Brain microvascular endothelial cell (primary cell): ENCODE data around the gene BLOC1S3.

Experiments used
- DNase-seq: peaks from one replicate; pipeline ENCODE4 v3.0.0-alpha.2; 2020
- H3K27ac ChIP-seq: fragments of 250-450 bp; sonication (Bioruptor Pico); 2 replicates; pipeline ENCODE4 v1.5.1; 2020; ENCODE audit warnings: mild to moderate bottlenecking, moderate library complexity
- H3K27me3 ChIP-seq: fragments of 250-450 bp; sonication (Bioruptor Pico); replicated peaks from 2 replicates; pipeline ENCODE4 v1.5.1; 2020; ENCODE audit warnings: mild to moderate bottlenecking
- H3K36me3 ChIP-seq: fragments of 250-450 bp; sonication (Bioruptor Pico); replicated peaks from 2 replicates; pipeline ENCODE4 v1.5.1; 2020; ENCODE audit warnings: mild to moderate bottlenecking
- H3K4me3 ChIP-seq: 2 replicates; pipeline ENCODE4 v1.5.1; 2011; ENCODE audit warnings: low read depth, mild to moderate bottlenecking, control low read depth, low read length, moderate library complexity
- in situ Hi-C: cut with HindIII; loops from 2 replicates; pipeline ENCODE4 v1.10.0; 2017; ENCODE audit warnings: low sequenced_read_pairs, low pct_ligation_motif_present
- TF ChIP-seq, protein P1 (sequence below): IDR thresholded peaks from 2 replicates; pipeline ENCODE4 v1.5.1; 2011; ENCODE audit warnings: low read depth, mild to moderate bottlenecking, moderate library complexity, low read length, control low read depth, inconsistent platforms; ENCODE audit errors: missing control alignments

Gene BLOC1S3

DNA sequence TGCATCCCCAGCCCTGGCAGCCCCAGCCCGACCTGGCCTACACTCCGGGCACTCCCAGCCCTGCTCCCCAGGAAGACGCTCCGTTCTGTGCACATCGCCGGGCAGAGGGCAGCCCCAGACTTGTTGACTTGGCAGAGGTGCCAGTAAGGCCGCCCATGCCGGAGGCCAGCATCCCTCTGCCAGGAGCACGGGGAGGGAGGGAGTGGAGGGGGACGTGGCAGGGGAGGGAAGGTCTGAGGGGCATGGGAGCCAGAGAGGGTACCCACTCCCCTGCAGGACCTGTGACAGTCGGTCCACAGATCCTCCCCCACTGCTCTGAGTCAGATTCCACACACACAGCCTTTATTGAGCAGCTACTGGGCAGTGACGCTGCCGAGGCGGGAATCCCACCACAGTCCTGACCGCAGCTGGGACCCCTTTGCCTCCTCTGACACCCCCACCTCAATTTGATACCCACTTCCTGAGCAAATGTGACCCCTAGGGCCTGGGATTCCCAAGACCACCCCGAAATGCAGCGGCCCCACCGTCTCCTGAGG is 15.9 kb upstream of the BLOC1S3 start:
- TF ChIP-seq, protein P1, sequence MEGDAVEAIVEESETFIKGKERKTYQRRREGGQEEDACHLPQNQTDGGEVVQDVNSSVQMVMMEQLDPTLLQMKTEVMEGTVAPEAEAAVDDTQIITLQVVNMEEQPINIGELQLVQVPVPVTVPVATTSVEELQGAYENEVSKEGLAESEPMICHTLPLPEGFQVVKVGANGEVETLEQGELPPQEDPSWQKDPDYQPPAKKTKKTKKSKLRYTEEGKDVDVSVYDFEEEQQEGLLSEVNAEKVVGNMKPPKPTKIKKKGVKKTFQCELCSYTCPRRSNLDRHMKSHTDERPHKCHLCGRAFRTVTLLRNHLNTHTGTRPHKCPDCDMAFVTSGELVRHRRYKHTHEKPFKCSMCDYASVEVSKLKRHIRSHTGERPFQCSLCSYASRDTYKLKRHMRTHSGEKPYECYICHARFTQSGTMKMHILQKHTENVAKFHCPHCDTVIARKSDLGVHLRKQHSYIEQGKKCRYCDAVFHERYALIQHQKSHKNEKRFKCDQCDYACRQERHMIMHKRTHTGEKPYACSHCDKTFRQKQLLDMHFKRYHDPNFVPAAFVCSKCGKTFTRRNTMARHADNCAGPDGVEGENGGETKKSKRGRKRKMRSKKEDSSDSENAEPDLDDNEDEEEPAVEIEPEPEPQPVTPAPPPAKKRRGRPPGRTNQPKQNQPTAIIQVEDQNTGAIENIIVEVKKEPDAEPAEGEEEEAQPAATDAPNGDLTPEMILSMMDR: no peak
- Histone ChIP-seq H3K36me3 (no peaks in the 10 kb centered on the region), H3K4me3 (no peak overlapping the region), H3K27me3 (peaks cover 5% of the 10 kb centered on the region), H3K27ac (no peak overlapping the region)
- no peak for DNase-seq
- in situ Hi-C loops: no loop called here

DNA sequence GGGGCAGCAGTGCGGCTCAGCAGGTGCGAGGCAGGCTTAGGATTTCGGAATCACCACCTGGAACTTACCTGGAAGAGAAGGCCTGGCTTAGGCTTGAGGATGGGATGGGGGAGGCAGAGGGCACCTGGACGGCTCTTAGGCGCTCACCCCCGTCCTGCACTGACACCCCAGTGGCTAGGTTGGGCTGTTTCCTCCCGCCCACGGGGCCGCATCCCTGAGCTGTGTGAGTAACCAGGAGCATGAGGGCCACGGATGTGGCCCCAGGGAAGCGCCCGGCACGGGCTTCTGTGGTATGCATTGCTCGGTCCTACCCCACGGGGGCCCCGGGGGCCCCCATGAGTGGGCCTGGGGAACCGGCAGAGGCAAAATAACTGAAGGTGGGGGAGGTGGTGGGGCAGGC is 15.4 kb upstream of the BLOC1S3 start:
- no peak for DNase-seq
- no peak overlapping the region for H3K27ac ChIP-seq
- TF ChIP-seq, protein P1: no peak
- no peaks in the 10 kb centered on the region for H3K36me3 ChIP-seq
- in situ Hi-C loops: no loop called here
- peaks cover 5% of the 10 kb centered on the region for H3K27me3 ChIP-seq
- no peak overlapping the region for H3K4me3 ChIP-seq

DNA sequence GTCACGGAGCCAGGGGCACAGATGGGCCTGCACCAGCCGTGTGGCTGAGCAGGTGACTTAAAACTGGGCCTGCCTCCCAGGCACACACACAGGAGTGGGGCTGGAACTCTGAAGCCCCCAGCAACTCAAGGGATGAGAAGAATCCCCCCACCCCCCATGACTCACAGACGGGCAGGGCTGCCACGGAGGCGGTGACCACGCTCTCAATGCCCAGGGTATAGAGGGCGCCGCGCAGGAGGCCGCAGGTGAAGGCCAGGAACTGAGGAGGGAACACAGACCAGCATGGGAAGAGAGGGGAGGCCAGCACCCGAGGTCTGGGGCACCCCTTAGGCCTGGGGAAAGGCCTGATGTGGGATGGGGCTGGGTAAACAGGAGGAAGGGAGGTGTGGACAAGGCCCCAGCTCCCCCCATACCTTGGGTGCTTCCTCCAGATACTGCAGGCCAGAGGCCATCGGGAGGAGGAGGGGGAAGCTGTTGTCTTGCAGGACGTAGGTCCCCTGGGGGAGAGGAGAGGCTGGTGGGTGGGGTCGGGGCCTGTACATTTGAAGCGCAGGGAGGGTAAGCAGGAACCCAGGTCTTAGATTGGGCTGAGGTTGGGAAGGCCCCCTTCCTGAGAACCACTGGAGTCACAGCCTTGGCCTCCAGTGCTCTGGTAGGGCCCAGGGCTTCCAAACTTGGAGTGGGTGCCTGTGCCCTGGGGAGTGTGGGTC is 14.7 kb upstream of the BLOC1S3 start:
- Histone ChIP-seq H3K36me3 (no peaks in the 10 kb centered on the region), H3K27me3 (peaks cover 5% of the 10 kb centered on the region), H3K4me3 (no peak overlapping the region), H3K27ac (no peak overlapping the region)
- no peak for DNase-seq
- in situ Hi-C loops: no loop called here
- TF ChIP-seq, protein P1: no peak

DNA sequence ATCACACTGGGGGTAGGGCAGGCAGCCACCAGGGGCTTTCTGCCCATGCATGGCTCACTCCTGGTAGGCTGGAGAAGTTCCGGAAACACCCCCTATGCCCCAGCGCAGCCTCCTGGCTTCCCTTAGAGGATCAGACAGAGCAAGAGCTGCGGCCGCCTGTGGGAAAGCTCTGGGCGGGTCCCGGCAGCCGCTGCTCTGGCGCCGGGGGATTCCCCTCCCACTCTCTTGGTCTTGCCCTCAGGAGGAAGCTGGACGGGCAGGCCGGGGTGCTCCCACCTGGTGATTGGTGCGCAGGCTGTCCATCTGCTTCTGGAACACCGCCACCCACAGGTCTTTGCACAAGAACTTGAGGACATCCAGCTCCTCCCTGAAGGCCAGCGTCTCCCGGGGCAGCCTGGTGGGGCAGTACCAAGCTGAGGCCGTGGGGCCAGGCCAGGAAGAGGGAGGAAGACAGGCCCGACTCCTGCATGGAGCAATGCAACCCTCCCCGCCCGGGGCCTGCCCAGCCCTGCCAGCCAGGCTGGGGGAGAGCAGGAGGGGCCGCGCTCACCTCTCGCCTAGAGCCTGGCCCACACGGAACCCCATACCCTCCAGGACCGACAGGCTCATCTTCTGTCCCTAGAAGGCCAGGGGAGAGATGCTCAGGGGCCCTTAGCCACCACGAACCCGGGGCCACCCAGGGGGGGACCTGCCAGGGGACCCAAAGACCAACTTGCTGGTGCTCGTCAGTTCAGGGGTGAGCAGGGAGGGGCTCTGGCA is 13.8 kb upstream of the BLOC1S3 start:
- Histone ChIP-seq H3K27me3 (peaks cover 5% of the 10 kb centered on the region), H3K4me3 (no peak overlapping the region), H3K27ac (no peak overlapping the region), H3K36me3 (no peaks in the 10 kb centered on the region)
- TF ChIP-seq, protein P1: peak; percentile 13
- DNase-seq: peak; percentile 45
- in situ Hi-C loops: no loop called here

DNA sequence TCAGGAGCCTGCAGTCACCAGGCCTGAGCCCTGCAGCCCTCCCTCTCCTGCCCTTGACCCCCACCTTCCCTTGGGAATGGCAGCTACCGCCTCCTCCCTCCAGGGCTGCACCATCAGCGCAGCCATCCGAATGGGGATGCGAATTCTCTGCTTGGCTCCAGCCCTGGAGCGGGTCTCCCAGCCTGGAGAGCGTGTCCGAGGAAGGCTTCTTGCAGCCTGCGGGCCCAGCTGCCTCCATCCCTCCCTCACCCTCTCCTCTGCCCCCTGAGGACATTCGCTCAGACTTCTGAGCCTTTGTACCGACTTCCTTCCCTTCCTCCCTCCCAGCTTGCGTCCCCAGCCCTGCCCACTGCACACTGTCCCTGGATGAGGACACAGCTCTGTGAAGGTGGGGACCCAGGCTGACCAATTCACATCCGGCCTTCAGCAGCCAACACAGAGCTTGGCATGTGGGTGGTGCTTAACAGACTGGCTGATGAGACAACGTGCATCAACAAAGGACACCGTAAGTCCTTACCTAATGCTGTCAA is 11.8 kb upstream of the BLOC1S3 start:
- TF ChIP-seq, protein P1: peak; percentile 4
- in situ Hi-C loops: no loop called here
- H3K36me3 ChIP-seq: no peaks in the 10 kb centered on the region
- no peaks in the 10 kb centered on the region for H3K27me3 ChIP-seq
- no peak for DNase-seq
- no peak overlapping the region for H3K4me3 ChIP-seq
- H3K27ac ChIP-seq: no peak overlapping the region
